Natural killer cell treated with Interleukin-12 subunit alpha and Interleukin-12 subunit beta and Interleukin-15 and Interleukin-18, amount 100 ng/mL, for 72 hours (primary cell): Measurements from ENCODE around the gene RWDD3. TPM values are rescaled to one million over a fixed set of nuclear protein-coding genes. Genes with fewer than 3 reads are reported as not detected.

Source experiments
- ATAC-seq, 2 donors: fragments of 150-1000 bp; cut with Tn5 transposase in 1 of 2; sonication (Bioruptor Pico), chemical (Tn5 transposase) in 1 of 2; 2 replicates each; pipeline ENCODE4 v1.10.0; 2021
- DNase-seq: peaks from one replicate; pipeline ENCODE4 v3.0.0; 2022; ENCODE audit warnings: low spot score
- H3K27ac Mint-ChIP-seq, 2 donors: 1 replicate in 1 of 2; 2 replicates in 1 of 2; pipeline ENCODE4 v1.8.0; 2022; ENCODE audit warnings: mixed read lengths in 2 of 2, mild to moderate bottlenecking in 1 of 2, moderate library complexity in 1 of 2
- H3K27me3 Mint-ChIP-seq, 2 donors: 1 replicate in 1 of 2; 2 replicates in 1 of 2; pipeline ENCODE4 v1.8.0; 2022; ENCODE audit warnings: mixed read lengths in 2 of 2
- H3K36me3 Mint-ChIP-seq: one replicate; pipeline ENCODE4 v1.8.0; 2022; ENCODE audit warnings: mixed read lengths
- H3K4me1 Mint-ChIP-seq, 2 donors: 1 replicate in 1 of 2; 2 replicates in 1 of 2; pipeline ENCODE4 v1.8.0; 2022; ENCODE audit warnings: low read depth in 2 of 2, mixed read lengths in 2 of 2, mild to moderate bottlenecking in 1 of 2
- H3K4me3 Mint-ChIP-seq: one replicate; pipeline ENCODE4 v1.8.0; 2022; ENCODE audit warnings: mixed read lengths
- H3K9me3 Mint-ChIP-seq: 2 replicates; pipeline ENCODE4 v1.8.0; 2022; ENCODE audit warnings: mixed read lengths
- total RNA-seq, 2 donors: library from RNA; stranded (reverse); gene quantifications; one replicate each; pipeline ENCODE4 v1.2.3, GENCODE V29; 2022

RWDD3 gene
- total RNA-seq, 2 donors from 2014 or later: 9.6 to 11.3 TPM

DNA sequence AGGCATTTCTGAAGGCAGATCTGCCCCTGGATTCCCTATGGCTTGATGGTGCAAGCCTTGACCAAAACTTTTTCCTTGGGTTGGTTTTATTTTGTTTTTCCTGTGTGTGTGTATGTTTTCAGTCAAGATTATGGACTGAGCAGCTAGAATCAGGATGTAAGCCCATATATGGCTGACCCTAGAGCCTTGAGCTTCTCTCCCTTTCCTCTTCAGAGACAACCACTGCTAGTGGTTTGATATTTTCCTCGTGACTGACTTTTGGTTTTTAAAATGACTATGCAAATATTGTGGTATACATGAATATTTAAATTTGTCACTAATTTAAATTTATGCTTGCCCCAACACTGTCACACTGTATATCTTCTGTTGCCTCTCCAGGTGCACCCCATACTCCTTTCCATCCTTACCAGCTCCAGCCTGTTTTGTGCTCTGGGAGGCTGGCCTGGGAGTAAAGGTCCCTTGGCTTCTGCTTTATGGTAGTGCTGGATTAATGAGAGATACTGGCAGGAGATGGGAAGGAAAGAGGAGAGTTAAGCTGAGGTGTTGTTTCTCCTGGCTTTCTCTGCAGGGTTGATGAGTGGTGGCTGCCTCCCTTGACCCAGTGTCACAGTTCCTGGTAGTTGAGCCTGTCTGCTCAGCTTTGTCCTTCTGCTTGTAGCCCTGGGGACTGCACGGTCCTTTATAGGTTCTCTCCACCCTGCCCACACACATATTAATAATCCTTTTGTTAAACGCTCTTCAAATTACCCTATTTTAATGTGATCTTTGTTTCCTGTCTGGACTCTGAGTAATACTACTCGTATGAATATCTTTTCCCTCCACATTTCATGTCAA, 44.4 kb downstream of the RWDD3 start:
- ATAC-seq (no peak), DNase-seq (no peak)
- Mint-ChIP-seq H3K36me3 (no peaks in the 10 kb centered on the region), H3K9me3 (peaks cover 1% of the 10 kb centered on the region), H3K4me3 (no peak overlapping the region), H3K27ac (no peak overlapping the region), H3K4me1 (no peaks in the 10 kb centered on the region), H3K27me3 (peaks cover 9 to 18% of the 10 kb centered on the region in 2 donors)

DNA sequence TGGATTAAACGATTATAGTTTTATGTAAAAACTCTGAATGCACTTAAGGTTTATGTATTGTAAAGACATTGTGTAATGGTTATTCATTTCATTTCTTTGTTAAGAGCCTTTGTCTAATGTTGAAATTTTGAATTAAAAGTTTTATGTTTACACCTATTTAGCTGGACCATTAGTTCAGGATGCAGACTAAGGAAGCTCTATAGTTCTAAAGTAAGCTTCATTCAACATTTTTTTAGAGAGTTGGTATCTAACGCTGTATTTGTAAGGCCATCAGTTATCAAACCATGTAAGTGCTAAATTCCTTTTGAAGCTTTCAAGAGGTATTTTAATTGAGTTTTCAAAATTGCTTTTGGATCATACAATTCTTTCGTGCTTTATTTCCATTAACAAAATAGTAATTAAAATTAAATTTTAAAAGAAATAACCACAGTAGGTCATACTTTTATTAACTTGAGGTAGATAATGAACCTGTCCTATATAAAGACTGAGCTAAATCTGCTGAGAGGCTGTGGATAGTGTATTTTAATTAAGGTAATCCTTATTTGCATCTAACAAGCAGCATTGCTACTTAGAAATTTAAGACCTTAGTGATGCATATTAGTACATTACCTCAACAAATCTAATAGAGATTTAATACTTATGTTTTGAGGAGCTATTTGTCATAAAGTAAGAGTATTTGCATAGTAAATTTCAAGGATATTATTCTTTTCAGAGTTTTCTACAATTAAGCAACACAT, 47.9 kb downstream of the RWDD3 start:
- Mint-ChIP-seq H3K4me3 (no peak overlapping the region), H3K36me3 (no peaks in the 10 kb centered on the region), H3K9me3 (no peaks in the 10 kb centered on the region), H3K27ac (no peak overlapping the region), H3K27me3 (peaks cover 9 to 15% of the 10 kb centered on the region in 2 donors), H3K4me1 (no peaks in the 10 kb centered on the region)
- DNase-seq: no peak
- no peak for ATAC-seq

DNA sequence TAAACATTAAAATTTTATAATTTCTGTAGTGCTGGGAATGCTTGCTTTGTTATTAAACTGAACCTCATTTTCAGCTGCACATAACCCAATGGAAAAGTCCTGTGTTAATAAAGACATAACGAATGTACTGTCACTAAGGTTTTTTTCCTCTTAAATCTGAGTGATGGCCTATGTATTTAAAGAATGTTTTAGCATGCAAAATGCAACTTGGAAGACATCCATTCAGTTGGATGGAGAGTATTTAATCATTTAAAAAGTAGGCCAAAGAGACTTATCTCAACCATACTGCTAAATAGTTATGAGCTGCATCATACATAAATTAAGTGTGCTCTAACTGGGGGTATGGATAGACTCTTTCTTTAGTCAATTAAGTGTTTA, 48.5 kb downstream of the RWDD3 start:
- Mint-ChIP-seq H3K4me3 (no peak overlapping the region), H3K27ac (no peak overlapping the region), H3K4me1 (no peaks in the 10 kb centered on the region), H3K27me3 (peaks cover 9 to 15% of the 10 kb centered on the region in 2 donors), H3K9me3 (no peaks in the 10 kb centered on the region), H3K36me3 (no peaks in the 10 kb centered on the region)
- DNase-seq (no peak), ATAC-seq (no peak)

DNA sequence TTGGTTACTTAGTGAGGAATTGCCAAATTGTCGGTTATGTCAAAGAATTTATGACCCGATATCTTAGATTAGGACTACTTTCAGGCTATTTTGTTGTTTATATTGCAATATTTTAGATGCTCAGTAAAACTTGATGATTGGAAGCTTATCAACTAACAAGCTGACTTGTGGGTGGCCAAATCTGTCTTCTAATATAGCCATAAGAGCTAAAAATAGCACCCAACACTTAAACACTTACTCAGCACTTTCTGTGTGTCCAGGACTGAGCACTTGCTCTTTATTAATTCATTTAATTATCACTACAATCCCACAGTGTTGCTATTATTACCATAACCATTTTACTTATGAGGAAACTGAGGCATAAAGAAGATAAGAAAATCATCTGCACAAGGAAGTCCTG, 50.4 kb downstream of the RWDD3 start:
- ATAC-seq (no peak), DNase-seq (no peak)
- no peaks in the 10 kb centered on the region for H3K4me1 Mint-ChIP-seq
- H3K27ac Mint-ChIP-seq: no peak overlapping the region
- H3K9me3 Mint-ChIP-seq: peaks cover 5% of the 10 kb centered on the region
- H3K4me3 Mint-ChIP-seq: no peak overlapping the region
- H3K27me3 Mint-ChIP-seq: peaks cover 4 to 10% of the 10 kb centered on the region in 2 donors
- no peaks in the 10 kb centered on the region for H3K36me3 Mint-ChIP-seq

DNA sequence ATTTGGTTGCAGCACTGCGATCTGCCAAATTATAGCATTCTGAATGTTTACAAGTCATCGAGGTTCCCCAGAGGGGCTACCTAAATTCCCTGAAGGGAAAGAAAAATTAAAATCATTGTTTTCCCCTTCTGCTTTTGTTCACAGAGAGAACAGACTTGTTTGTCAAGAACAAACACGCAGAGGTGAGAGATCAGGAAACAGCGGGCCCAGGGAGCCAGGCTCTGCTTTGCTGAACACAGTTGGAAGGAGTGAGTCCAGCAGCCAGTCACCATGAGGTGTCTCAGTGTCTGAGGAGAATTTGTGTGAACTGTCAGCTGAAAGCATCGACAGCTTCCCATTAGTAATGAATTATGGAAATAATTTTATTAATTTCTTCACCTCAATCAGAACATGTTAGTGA, 52.5 kb downstream of the RWDD3 start:
- H3K4me1 Mint-ChIP-seq: no peaks in the 10 kb centered on the region
- no peak for ATAC-seq
- H3K27me3 Mint-ChIP-seq: no peaks in the 10 kb centered on the region
- no peak for DNase-seq
- H3K9me3 Mint-ChIP-seq: peaks cover 5% of the 10 kb centered on the region
- no peak overlapping the region for H3K27ac Mint-ChIP-seq
- H3K4me3 Mint-ChIP-seq: no peak overlapping the region
- H3K36me3 Mint-ChIP-seq: no peaks in the 10 kb centered on the region

GRCh38 chr1:95287081-95287480, 53.1 kb downstream of the RWDD3 start:
- Mint-ChIP-seq H3K4me1 (no peaks in the 10 kb centered on the region), H3K4me3 (no peak overlapping the region), H3K36me3 (no peaks in the 10 kb centered on the region), H3K27ac (no peak overlapping the region), H3K9me3 (peaks cover 5% of the 10 kb centered on the region), H3K27me3 (no peaks in the 10 kb centered on the region)
- no peak for DNase-seq
- no peak for ATAC-seq

DNA sequence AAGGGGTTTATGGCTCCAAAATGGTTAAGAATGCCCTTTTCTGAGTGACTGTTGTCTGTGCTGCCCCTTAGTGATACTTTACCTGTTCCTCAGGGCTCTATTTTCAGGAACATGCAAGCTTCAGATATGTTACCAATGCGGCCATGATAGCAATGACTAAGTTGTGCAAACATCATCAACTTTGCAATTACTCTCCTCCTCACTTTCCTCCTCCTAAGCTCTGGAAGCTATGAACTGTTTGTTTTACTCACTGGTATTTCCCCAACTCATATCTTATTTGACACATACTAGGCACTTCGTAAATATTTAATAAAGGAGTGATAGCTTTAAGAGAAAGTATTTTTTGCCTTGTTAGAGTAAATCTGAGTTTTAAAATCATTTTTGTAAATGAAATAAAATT, 53.8 kb downstream of the RWDD3 start:
- no peak overlapping the region for H3K27ac Mint-ChIP-seq
- H3K27me3 Mint-ChIP-seq: no peaks in the 10 kb centered on the region
- H3K4me1 Mint-ChIP-seq: no peaks in the 10 kb centered on the region
- peaks cover 5% of the 10 kb centered on the region for H3K9me3 Mint-ChIP-seq
- no peaks in the 10 kb centered on the region for H3K36me3 Mint-ChIP-seq
- H3K4me3 Mint-ChIP-seq: no peak overlapping the region
- no peak for ATAC-seq
- no peak for DNase-seq

Other genes starting within 250 kb of the RWDD3 start
- 1 to 10 TPM; 3.9 to 5.2 TPM for gene ALG14, start 161.3 kb upstream of the RWDD3 start, total RNA-seq
- gene TLCD4, start 116.9 kb upstream of the RWDD3 start, total RNA-seq: not detected